ENCODE measurements around the gene ACD. TPM values are rescaled to one million over a fixed set of nuclear protein-coding genes. Genes with fewer than 3 reads are reported as not detected.

The ACD gene
- 24.5 to 27.9 TPM (median 25.8 TPM) in 3 replicates for total RNA-seq

DNA sequence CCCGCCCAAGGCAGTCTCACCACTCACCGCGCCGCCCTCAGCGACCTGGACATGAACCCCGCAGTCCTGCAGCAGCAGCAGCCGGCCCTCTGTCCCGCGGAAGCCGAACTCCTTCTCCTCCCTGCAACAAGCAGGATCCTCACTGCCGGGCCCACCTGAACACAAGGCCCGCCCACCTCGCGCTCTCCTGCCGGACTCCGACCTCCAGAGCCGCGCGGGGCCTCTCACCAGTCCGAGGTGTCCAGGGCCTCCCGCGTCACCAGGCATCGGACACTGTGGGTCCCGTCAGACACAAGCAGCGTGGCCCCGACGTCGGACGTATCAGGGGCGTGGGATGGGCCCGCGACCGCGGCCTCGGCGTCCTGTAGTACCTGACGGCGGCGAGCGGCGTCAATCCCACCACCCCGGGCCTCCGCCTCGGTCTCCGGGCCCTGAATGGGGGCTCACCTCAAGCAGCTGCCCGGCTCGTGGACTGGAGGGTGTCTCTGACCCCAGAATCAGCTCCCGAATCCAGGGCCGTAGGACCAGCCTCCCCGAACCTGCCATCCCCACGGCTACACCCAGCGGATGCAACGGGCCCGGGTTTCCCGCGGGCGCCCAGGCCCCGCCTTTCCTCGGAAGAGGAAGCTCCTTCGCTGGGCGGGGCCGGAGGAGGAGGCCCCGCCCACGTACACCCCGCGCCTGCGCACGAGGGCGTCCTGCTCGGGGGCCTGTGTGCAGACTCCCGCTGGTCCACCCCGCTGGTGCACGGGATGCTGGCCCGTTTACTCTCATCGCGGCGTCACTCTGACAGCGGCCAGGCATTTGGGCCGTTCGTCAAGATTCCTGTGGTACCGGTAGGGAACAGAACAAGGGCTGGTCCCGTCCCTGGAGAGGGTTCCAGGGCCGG, at the start of gene ACD:
ACD (minus strand) TSS at position 586 of the 889 bp plus-strand sequence; CDS start at position 546, 40 bp downstream.
- Mint-ChIP-seq H3K4me3 (peak within 1 kb of the TSS; percentile 93), H3K27me3 (ENCODE audit: low read depth) (peaks cover 8% of the 10 kb centered on the region), H3K36me3 (peaks cover 2% of the 10 kb centered on the region), H3K27ac (peak within 1 kb of the TSS; percentile 98), H3K4me1 (peaks cover 16% of the 10 kb centered on the region), H3K9me3 (no peaks in the 10 kb centered on the region)
- TF ChIP-seq, protein P1, sequence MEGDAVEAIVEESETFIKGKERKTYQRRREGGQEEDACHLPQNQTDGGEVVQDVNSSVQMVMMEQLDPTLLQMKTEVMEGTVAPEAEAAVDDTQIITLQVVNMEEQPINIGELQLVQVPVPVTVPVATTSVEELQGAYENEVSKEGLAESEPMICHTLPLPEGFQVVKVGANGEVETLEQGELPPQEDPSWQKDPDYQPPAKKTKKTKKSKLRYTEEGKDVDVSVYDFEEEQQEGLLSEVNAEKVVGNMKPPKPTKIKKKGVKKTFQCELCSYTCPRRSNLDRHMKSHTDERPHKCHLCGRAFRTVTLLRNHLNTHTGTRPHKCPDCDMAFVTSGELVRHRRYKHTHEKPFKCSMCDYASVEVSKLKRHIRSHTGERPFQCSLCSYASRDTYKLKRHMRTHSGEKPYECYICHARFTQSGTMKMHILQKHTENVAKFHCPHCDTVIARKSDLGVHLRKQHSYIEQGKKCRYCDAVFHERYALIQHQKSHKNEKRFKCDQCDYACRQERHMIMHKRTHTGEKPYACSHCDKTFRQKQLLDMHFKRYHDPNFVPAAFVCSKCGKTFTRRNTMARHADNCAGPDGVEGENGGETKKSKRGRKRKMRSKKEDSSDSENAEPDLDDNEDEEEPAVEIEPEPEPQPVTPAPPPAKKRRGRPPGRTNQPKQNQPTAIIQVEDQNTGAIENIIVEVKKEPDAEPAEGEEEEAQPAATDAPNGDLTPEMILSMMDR (IDR thresholded peaks at IDR 0.05; ENCODE audit: unreplicated experiment): no peak
- DNase-seq (ENCODE audit: low spot score in 2 of 2, unreplicated experiment in 2 of 2): peak; percentile 88 to 96

DNA sequence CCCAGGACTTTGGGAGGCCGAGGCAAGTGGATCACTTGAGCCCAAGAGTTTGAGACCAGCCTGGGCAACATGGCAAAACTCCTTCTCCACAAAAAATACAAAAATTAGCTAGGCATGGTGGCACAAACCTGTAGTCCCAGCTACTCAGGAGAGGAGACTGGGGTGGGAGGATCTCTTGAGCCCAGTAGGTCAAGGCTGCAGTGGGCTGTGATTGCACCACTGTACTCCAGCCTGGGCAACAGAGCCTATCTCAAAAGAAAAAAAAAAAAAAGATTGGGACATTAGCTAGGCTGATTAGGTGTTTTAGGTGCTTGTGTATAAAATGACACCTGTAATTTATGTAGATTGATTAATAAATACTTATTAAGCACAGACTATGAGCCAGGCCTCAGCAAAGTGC, 49.0 kb upstream of the ACD start:
- DNase-seq (ENCODE audit: low spot score in 2 of 2, unreplicated experiment in 2 of 2): no peak
- H3K36me3 Mint-ChIP-seq: peaks cover 3% of the 10 kb centered on the region
- TF ChIP-seq, protein P1 (IDR thresholded peaks at IDR 0.05; ENCODE audit: unreplicated experiment): no peak
- H3K27me3 Mint-ChIP-seq (ENCODE audit: low read depth): no peaks in the 10 kb centered on the region
- H3K4me3 Mint-ChIP-seq: no peak overlapping the region
- H3K4me1 Mint-ChIP-seq: peaks cover 4% of the 10 kb centered on the region
- no peaks in the 10 kb centered on the region for H3K9me3 Mint-ChIP-seq
- no peak overlapping the region for H3K27ac Mint-ChIP-seq

DNA sequence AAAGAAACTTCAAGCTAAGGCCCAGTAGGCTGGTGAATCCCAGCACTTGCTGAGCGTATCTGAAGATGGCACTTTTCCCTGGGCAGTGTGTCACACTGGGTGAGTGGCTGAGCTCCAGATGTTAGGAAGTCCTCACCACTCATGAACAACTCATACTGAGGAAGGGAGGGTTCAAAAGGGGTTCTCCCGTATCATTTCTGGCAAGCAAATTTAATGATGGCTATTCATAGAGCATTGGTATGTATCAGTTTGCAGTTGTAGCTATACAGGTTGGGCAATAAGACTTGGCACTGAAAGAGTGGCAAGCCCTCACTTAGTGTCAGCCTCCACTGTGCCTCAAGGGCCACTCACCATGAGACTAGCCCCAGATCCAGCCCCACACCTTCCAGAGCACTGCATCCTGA, 48.3 kb upstream of the ACD start:
- Mint-ChIP-seq H3K4me1 (peaks cover 4% of the 10 kb centered on the region), H3K36me3 (peaks cover 3% of the 10 kb centered on the region), H3K4me3 (no peak overlapping the region), H3K27ac (no peak overlapping the region), H3K27me3 (ENCODE audit: low read depth) (no peaks in the 10 kb centered on the region), H3K9me3 (no peaks in the 10 kb centered on the region)
- TF ChIP-seq, protein P1 (IDR thresholded peaks at IDR 0.05; ENCODE audit: unreplicated experiment): no peak
- DNase-seq (ENCODE audit: low spot score in 2 of 2, unreplicated experiment in 2 of 2): no peak

DNA sequence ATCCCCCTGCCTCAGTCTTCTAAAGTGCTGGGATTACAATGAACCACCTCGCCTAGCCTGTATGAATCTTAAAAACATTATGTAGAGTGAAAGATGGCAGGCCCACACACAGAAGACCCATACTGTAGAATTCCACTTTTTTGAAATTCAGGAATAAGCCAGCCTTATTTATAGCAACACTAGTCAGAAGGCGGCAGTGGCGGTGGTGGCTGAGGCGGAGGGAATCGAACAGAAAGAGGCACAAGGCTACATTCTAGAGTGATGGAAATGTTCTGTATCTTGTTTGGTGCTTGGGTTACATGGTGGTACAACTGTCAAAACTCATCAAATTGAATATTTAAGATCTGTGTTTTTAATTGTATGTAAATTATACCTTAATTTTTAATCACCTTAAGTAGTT, 47.7 kb upstream of the ACD start:
- DNase-seq (ENCODE audit: low spot score in 2 of 2, unreplicated experiment in 2 of 2): no peak
- Mint-ChIP-seq H3K36me3 (peaks cover 3% of the 10 kb centered on the region), H3K9me3 (no peaks in the 10 kb centered on the region), H3K27me3 (ENCODE audit: low read depth) (no peaks in the 10 kb centered on the region), H3K4me1 (peaks cover 4% of the 10 kb centered on the region), H3K4me3 (no peak overlapping the region), H3K27ac (no peak overlapping the region)
- TF ChIP-seq, protein P1 (IDR thresholded peaks at IDR 0.05; ENCODE audit: unreplicated experiment): no peak

DNA sequence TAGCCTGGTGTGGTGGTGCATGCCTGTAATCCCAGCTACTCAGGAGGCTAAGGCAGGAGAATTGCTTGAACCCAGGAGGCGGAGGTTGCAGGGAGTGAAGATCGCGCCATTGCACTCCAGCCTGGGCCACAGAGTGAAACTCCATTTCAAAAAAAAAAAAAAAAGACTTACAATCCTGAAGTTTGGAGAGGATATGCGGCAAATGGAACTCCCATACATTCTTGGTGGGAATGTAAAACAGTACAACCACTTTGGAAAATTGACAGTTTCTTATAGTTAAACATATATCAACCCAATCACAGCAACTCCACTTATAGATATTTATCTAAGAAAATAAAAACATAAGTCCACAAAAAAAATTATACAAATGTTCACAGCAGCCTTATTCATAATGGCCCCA, 47.1 kb upstream of the ACD start:
- TF ChIP-seq, protein P1 (IDR thresholded peaks at IDR 0.05; ENCODE audit: unreplicated experiment): no peak
- H3K4me3 Mint-ChIP-seq: no peak overlapping the region
- DNase-seq (ENCODE audit: low spot score in 2 of 2, unreplicated experiment in 2 of 2): no peak
- H3K4me1 Mint-ChIP-seq: peaks cover 4% of the 10 kb centered on the region
- no peaks in the 10 kb centered on the region for H3K9me3 Mint-ChIP-seq
- no peak overlapping the region for H3K27ac Mint-ChIP-seq
- H3K27me3 Mint-ChIP-seq (ENCODE audit: low read depth): no peaks in the 10 kb centered on the region
- H3K36me3 Mint-ChIP-seq: peaks cover 3% of the 10 kb centered on the region
